ENCODE measurements around the gene SYNDIG1L.

The SYNDIG1L gene

GRCh38 chr14:74356892-74357575 lies 69.0 kb downstream of the SYNDIG1L start:
- no peak for DNase-seq

Data from NCI-H1436 (cell line).